ENCODE measurements around the gene SGPL1.

The SGPL1 gene

GRCh38 chr10:70886921-70887665 is 71.3 kb downstream of the SGPL1 start:
- no peak for DNase-seq

GRCh38 chr10:70887804-70888800 is 72.4 kb downstream of the SGPL1 start, which contains the start of gene PCBD1:
TSS of gene PCBD1 (minus strand) at chr10:70888565. CDS start at chr10:70888533, 32 bp downstream.
- no peak for DNase-seq

DNA sequence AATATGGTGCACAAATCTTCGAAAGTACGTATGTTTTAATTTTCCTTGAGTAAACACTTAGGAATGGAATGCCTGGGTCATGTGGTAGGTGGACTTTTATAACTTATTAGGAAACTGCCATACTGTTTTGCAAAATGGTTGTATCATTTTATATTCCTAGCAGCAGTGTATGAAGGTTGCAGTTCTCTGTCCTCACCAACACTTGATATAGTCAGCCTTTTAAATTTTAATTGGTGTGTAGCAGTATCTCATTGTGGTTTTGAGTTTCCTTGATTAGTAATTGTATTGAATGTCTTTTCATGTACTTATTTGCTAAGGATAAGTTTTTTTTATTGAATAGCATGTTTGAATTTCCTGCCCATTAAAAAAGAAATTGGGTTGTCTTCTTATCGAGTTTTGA is 73.5 kb downstream of the SGPL1 start:
- DNase-seq = no peak

GRCh38 chr10:70890917-70891431 is 75.2 kb downstream of the SGPL1 start:
- no peak for DNase-seq

- no peak for DNase-seq
Measured at GRCh38 chr10:70891627-70892026, 75.9 kb downstream of the SGPL1 start.

DNA sequence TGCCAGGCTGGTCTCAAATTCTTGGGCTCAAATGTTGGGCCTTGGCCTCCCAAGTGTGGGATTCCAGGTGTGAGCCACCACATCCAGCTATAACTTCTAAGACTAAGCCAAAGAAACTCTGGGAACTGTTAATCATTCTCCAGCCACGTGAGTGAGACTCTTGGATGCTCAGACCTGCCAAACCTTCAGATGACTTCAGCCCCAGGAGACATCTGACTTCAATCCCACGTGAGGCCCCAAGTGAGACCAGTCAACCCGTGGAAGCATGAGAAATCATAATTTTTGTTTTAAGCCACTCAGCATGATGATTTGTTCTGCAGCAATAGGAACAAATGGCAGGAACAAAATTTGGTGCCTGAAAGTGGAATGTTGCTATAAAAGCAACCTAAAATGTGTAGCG is 76.9 kb downstream of the SGPL1 start:
- no peak for DNase-seq

DNA sequence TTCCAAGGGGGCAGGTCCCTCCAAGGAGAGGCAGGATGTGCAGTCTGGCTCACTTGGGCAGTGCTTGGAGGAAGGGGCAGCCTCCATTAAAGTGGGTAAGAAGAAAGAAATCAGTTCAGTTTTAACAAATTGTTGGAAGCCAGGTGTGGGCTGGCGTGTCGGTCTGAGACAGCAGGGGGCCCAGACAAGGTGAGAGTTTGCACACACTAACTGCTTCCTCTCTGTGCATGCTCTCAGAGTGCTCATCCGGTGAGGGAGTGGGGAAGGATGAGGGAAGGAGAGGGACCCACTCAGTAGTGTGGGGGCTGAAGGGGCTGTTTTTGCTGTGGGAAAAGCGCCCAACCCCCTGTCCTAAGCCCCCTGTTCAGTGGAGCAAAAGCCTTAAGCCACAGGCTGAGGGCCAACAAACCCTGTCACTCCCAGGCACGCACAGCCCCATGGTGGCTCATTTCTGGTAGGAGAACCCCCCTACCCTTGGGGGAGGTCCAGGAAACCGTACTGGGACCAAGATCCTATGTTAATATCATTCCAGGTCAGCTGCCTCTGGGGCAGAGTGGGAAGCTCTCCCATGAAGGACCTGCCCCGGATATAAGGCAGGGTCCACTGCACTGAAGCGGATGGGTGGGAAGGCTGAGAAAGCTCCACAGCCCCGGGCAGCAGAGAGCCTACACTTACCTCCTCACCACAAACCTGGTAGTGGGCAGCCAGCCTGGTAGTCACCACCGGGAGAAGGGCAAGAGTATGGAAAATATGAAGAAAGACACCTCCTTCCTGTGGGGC is 77.7 kb downstream of the SGPL1 start:
- DNase-seq = no peak

DNA sequence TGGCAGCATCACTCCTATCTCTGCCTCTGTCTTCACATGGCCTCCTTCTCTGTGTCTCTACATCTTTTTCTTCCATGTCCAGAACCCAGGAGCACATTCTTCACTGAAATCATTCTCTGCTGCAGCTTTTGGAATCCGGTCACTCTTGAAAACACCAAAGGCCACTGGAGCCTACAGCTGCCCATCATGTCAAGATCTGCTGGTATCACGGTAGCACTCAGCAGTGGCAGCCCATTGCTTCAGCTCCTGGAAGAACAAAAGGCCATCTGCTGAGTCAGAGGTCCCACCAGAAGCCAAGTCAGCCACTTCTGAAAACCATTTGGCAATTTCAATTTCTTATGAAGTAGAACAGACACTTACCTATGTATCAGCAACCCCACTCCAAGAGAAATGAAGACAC is 78.7 kb downstream of the SGPL1 start:
- no peak for DNase-seq

DNA sequence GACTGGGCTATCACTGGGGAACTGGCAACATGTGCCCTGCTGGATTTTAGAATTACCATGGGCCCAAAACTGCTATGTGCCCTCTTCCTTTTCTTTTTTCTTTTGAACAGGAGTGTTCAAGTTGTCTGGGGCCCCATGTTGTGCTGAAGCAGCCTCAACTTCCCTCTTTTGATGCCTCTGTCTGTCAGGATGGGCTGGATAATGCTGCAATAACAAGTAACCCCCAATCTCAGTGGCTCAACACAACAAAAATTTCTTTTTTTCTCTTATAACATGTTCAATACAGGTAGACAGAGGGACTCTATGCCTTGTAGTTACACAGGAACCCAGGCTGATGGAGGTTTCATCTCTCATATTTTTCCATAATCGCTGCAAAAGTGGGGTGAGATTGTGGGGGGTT is 80.8 kb downstream of the SGPL1 start:
- no peak for DNase-seq

- no peak for DNase-seq
Measured at GRCh38 chr10:70898687-70899086, 82.9 kb downstream of the SGPL1 start.

GRCh38 chr10:70899096-70899495 is 83.3 kb downstream of the SGPL1 start:
- no peak for DNase-seq

GRCh38 chr10:70901276-70901878 is 85.6 kb downstream of the SGPL1 start:
- DNase-seq = no peak

DNA sequence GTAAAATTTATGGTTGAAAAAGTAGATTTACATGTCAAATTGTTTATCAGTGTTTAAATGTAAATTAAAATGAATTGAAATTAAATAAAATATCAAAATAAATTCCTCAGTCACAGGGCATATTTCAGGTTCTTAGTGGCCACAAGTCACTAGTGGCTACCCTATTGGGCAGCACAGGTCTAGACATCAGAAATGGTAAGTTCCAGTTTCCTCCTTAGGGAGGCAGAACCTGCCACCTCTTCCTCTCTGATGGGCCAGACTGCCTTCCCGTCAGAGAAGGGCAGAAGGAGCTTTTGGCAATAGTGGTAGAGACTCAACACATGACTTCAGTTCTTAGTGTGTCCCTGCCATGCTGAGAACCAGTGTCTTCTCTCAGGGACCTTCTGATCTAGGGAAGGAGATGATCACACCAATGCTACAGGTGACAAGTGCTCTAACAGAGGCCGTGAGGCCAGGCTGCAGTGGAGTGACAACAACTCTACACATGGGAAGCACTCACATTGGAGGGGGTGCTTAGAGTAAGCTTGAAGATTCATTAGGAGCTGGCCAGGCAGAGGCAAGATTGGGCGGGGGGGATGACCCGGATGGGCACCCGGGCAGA is 87.0 kb downstream of the SGPL1 start:
- no peak for DNase-seq

DNA sequence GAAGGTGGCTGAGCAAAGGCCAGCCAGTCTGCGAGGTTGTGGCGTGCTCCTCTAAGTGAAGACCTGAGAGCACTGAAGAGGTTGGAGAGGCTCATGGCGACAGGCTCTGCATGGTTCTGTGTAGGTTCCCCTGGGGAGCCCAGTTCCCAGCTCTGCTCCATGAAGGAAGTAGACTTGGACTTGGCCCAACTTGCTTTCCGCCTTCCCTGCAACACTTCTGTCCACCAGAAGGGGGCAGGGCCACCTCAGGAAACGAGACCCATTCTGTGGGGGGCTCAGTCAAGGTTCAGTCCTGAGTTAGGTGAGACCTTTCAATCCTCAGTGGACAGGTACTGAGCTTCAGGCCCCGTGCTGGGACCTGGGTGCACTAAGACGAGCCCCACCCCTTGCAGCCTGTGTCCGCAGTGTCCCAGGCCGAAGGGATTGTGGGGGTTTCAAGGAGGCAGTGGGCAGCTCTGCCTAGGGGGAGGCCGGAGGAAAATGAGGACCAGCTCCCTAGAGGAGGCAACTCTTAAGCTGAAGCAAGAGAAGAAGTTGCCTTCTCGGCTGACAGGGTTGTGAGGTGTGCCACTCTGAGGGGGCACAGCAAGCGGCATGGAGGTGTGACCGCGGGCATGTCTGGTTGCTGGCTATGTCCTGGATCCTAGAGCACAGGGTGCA is 87.6 kb downstream of the SGPL1 start:
- DNase-seq = no peak

DNA sequence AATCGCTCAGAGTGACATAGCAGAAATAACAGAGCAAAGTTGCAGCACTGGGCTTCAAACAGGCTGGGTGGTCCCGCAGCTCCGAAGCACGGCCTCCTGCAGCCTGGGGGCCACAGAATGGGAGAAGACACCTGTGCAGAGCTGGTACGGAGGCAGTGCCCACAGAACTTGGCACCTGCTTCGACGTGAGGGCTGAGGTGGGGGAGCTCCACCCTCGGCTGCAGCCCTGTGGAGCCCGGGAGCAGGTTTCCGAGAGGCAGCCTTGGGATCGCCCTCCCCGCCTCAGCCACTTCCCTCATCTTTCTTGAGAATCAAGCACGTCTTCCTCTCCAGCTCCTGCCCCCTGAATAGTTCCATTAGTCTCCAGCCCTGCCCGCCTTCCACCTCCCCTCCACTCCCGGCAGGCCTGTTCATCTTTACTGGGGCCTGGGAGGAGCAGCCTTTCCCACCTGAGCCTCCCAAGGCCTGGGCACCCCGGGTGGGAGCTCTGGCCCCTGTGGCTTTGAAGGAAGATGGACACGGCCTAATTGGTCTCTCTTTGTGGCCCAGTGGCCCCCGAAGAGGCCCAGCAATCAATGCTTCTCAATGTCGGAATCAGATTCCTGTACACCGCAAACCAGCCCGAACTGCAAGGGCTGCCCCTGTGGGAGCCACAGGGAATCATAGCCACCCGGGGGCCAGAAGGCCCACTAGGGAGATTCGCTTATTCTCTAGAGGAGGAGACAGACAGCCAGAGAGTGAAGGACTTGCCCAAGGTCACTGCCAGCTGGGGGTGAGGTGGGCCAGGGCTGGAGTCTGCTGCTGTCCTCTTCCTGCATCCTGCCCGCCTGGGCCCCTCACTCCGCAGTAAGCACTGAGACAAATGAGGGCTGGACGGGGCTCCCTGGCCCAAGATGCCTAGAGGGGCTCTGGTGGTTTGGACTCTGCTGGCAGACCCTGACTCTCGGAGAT is 89.6 kb downstream of the SGPL1 start:
- DNase-seq = no peak

GRCh38 chr10:70906031-70906783 is 90.5 kb downstream of the SGPL1 start:
- DNase-seq = no peak

DNA sequence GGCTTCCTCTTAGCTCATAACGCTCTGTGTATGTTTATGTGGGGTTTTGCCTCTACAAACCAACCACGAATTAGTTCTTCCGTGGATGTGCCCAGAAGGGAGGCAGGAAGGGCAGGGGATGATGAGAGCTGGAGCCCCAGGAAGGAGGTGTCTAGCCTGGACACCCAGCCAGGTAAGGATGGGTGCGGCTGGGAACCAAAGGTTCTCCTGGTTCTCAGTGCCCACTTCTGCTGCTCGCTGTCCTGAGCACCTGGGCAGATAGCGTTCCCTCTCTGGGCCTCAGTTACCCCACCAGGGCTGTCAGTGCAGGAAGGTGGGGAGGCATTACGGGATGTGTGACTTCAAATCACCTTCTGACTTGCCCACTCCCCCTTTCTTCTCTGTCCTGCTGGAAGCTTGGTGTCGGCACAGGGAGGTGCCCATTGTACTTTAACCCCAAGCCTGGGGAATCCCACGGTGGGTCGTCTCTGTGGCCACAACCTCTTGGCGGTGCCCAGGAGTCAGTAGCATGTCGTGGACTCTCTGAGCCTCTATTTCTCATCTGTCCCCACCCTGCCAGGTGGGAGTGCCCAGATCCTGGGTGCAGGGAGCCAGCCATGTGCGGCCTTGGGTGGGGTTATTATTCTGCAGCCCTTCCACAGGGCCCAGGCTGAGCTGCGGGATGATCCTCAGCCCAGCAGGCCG is 91.3 kb downstream of the SGPL1 start:
- no peak for DNase-seq

DNA sequence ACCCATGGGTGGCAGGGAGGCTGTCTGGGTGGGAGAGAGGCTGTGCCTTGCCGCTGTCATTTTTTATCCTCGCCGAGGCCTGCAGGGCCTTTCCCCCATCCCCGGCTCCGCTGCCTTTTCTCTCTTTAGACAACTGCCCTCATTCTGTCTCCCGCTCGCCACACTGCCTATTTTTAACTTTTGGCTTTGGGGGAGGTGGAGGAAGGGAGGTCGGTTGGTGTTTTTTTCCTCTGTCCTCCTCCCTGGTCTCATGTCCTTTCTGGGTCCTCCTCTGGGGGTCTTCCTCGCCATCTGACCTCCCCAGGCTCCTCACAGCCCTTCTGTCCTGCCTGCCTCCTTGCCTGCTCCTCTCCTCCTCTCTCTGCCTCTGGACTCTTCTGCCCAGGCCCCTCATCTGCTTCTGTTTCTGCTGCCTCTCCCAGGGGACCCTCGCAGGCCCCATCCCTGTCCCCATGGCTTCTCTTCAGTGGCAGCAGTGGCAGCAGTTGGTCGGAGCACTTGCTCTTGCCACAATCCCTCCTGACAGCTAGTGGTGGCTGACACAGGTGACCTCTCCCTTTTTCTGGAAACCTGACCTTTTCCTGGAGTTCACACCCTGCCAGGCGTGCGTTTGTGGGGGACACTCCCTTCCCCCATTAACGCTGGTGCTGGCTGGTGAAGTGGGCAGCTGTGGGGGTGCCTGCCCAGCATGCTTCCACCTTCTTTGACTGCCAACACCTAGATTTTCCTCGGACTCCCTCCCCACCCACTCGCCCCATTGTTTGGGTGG is 92.1 kb downstream of the SGPL1 start:
- no peak for DNase-seq

Data from NCI-H2029 treated with DMSO at 0.1 percent for 48 hours (cell line).